ENCODE measurements around the gene ATMIN. TPM values are rescaled to one million over a fixed set of nuclear protein-coding genes. Genes with fewer than 3 reads are reported as not detected.

The ATMIN gene
- total and polyA plus RNA-seq, 2 donors (not counting 1 experiment from before 2014, with no cell fraction given) = 43.8 to 52.8 TPM

DNA sequence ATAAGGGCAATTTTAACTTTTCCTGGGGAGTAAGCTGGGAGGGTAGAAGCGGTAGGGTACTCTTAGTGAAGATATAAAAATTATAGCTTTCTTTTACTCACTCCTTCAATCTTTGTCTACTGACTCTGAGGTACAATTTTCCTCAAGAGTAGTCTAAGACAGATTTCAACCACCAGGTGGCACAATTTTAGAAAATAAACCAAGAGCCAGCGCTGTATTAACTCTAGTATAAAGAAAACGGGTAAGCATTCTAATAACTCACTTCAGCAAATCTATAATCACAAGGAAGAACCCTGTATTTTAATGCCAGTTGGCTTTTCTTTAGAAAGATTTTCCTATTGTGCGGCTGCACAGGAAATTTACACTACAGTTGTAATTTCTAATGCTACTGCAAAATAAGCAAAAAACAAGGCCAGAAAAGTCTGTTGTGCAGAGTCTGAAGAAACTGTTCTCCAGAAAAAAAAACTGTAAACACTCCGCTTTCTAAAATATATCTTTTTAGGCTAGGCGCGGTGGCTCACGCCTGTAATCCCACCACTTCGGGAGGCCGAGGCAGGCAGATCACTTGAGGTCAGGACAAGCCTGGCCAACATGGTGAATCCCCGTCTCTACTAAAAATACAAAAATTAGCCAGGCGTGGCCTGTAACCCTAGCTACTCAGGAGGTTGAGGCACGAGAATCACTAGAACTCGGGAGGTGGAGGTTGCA is 30.8 kb upstream of the ATMIN start:
- H2AFZ ChIP-seq (ENCODE audit: low read length) = no peak overlapping the region
- H3K4me3 ChIP-seq (replicated peaks in 1 of 4; ENCODE audit: control extremely low read depth in 1 of 4, insufficient read depth in 1 of 4, low read depth in 3 of 4, low read length in 4 of 4) = peak overlapping the region; percentile 36 to 97 (median 42)
- peak overlapping the region; percentile 96 for H3K4me2 ChIP-seq (ENCODE audit: extremely low read depth, insufficient read depth, low read length)
- H3K27me3 ChIP-seq (ENCODE audit: control insufficient read depth, insufficient read depth, low read length) = no peaks in the 10 kb centered on the region
- H3K4me1 ChIP-seq (ENCODE audit: control insufficient read depth, extremely low read depth, insufficient read depth, low read length) = peaks cover 2% of the 10 kb centered on the region
- H3K27ac ChIP-seq (ENCODE audit: insufficient read depth, low read length) = peak overlapping the region; percentile 68
- peaks cover 86% of the 10 kb centered on the region for H3K79me2 ChIP-seq (ENCODE audit: control insufficient read depth, insufficient read depth, low read length)
- H3K36me3 ChIP-seq (ENCODE audit: control insufficient read depth, insufficient read depth, low read length) = no peaks in the 10 kb centered on the region
- peak overlapping the region; percentile 44 for H3K9ac ChIP-seq (ENCODE audit: insufficient read depth, low read length)
- TF ChIP-seq, protein P1, sequence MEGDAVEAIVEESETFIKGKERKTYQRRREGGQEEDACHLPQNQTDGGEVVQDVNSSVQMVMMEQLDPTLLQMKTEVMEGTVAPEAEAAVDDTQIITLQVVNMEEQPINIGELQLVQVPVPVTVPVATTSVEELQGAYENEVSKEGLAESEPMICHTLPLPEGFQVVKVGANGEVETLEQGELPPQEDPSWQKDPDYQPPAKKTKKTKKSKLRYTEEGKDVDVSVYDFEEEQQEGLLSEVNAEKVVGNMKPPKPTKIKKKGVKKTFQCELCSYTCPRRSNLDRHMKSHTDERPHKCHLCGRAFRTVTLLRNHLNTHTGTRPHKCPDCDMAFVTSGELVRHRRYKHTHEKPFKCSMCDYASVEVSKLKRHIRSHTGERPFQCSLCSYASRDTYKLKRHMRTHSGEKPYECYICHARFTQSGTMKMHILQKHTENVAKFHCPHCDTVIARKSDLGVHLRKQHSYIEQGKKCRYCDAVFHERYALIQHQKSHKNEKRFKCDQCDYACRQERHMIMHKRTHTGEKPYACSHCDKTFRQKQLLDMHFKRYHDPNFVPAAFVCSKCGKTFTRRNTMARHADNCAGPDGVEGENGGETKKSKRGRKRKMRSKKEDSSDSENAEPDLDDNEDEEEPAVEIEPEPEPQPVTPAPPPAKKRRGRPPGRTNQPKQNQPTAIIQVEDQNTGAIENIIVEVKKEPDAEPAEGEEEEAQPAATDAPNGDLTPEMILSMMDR (conservative IDR thresholded peaks at IDR 0.05 in 1 of 2, IDR thresholded peaks at IDR 0.05 in 1 of 2; ENCODE audit: low read depth in 1 of 2, low read length in 2 of 2) = peak; percentile 49 to 60
- TF ChIP-seq EZH2 (IDR thresholded peaks at IDR 0.05; ENCODE audit: low read length, missing control alignments) = no peak
- H3K9me3 ChIP-seq (ENCODE audit: control insufficient read depth, insufficient read depth, low read depth, low read length) = no peaks in the 10 kb centered on the region
- peak; percentile 49 to 77 for DNase-seq (ENCODE audit: low read depth in 2 of 2)
- H4K20me1 ChIP-seq (ENCODE audit: control insufficient read depth, extremely low read depth, insufficient read depth, low read length) = no peaks in the 10 kb centered on the region

DNA sequence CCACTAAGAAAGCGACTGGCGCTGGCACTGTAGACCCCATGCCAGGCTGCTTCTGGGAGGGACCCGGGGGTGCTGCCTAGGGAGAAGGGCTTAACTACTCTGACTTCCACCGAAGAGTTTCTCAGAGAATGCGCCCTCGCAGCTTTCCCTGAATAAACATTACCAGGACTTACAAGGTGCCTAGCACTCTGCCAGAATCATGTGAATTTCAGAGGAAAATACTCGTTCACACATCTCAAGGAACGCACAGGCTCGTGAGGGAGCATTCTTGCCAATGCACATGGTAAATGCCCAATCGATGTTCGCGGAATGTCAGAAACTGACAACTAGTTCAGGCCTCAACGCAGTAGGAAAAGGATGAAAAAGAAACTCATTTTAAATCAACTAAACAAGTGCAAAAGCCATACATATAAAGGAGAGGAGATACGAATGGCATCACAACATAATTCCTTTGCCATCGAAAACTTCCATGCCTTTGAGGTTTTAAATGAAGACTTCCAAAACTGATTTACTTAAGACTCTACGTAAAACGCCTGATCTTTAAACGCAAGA is 30.0 kb upstream of the ATMIN start:
- no peaks in the 10 kb centered on the region for H3K27me3 ChIP-seq (ENCODE audit: control insufficient read depth, insufficient read depth, low read length)
- H3K4me1 ChIP-seq (ENCODE audit: control insufficient read depth, extremely low read depth, insufficient read depth, low read length) = peaks cover 2% of the 10 kb centered on the region
- peak overlapping the region; percentile 99 for H3K4me2 ChIP-seq (ENCODE audit: extremely low read depth, insufficient read depth, low read length)
- peaks cover 88% of the 10 kb centered on the region for H3K79me2 ChIP-seq (ENCODE audit: control insufficient read depth, insufficient read depth, low read length)
- no peaks in the 10 kb centered on the region for H3K9me3 ChIP-seq (ENCODE audit: control insufficient read depth, insufficient read depth, low read depth, low read length)
- H3K4me3 ChIP-seq (replicated peaks in 1 of 4; ENCODE audit: control extremely low read depth in 1 of 4, insufficient read depth in 1 of 4, low read depth in 3 of 4, low read length in 4 of 4) = peak overlapping the region; percentile 85 to 97 (median 89)
- no peaks in the 10 kb centered on the region for H3K36me3 ChIP-seq (ENCODE audit: control insufficient read depth, insufficient read depth, low read length)
- H3K27ac ChIP-seq (ENCODE audit: insufficient read depth, low read length) = peak overlapping the region; percentile 100
- H4K20me1 ChIP-seq (ENCODE audit: control insufficient read depth, extremely low read depth, insufficient read depth, low read length) = no peaks in the 10 kb centered on the region
- TF ChIP-seq EZH2 (IDR thresholded peaks at IDR 0.05; ENCODE audit: low read length, missing control alignments) = no peak
- TF ChIP-seq, protein P1 (conservative IDR thresholded peaks at IDR 0.05 in 1 of 2, IDR thresholded peaks at IDR 0.05 in 1 of 2; ENCODE audit: low read depth in 1 of 2, low read length in 2 of 2) = no peak
- DNase-seq (ENCODE audit: low read depth in 2 of 2) = peak in 1 of 2 donors; percentile 29
- H2AFZ ChIP-seq (ENCODE audit: low read length) = no peak overlapping the region
- H3K9ac ChIP-seq (ENCODE audit: insufficient read depth, low read length) = peak overlapping the region; percentile 99

DNA sequence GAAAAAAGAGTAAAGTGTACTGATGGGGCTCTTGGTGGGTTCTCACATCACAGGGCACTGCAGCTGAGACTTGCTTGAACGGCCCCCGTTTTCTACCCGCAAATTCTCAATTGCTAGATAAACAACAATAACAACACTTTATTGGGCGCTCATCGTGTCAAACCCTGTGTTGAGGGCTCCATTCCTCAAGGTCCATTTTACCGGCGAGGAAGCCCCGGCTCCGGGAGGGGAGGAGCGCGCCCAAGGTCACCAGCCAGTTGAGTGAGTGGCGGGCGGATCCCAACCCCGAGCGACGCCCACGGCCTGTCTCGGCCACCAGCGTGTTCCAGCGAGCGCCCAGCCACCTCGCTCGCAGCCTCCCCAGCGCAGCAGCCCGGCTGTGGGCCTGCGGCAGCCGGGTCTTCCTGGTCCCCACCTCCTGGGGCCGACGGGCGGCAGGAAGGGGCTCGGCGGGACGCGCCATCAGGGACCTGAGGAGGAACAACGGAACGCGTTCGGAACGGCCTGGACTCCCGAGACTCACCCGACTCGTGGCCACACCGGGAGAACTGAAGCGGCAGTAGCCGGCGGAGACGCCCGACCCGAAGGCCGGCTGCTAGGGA is 29.3 kb upstream of the ATMIN start:
- Histone ChIP-seq H3K4me3 (replicated peaks in 1 of 4; ENCODE audit: control extremely low read depth in 1 of 4, insufficient read depth in 1 of 4, low read depth in 3 of 4, low read length in 4 of 4) (peak overlapping the region; percentile 85 to 97 (median 89)), H3K4me2 (ENCODE audit: extremely low read depth, insufficient read depth, low read length) (peak overlapping the region; percentile 99), H3K9ac (ENCODE audit: insufficient read depth, low read length) (peak overlapping the region; percentile 99), H3K9me3 (ENCODE audit: control insufficient read depth, insufficient read depth, low read depth, low read length) (no peaks in the 10 kb centered on the region), H3K4me1 (ENCODE audit: control insufficient read depth, extremely low read depth, insufficient read depth, low read length) (peaks cover 2% of the 10 kb centered on the region), H3K27ac (ENCODE audit: insufficient read depth, low read length) (peak overlapping the region; percentile 100), H2AFZ (ENCODE audit: low read length) (peak overlapping the region; percentile 84), H3K79me2 (ENCODE audit: control insufficient read depth, insufficient read depth, low read length) (peaks cover 88% of the 10 kb centered on the region), H4K20me1 (ENCODE audit: control insufficient read depth, extremely low read depth, insufficient read depth, low read length) (no peaks in the 10 kb centered on the region), H3K27me3 (ENCODE audit: control insufficient read depth, insufficient read depth, low read length) (no peaks in the 10 kb centered on the region), H3K36me3 (ENCODE audit: control insufficient read depth, insufficient read depth, low read length) (no peaks in the 10 kb centered on the region)
- peak in 1 of 2 donors; percentile 39 for DNase-seq (ENCODE audit: low read depth in 2 of 2)
- no peak for TF ChIP-seq EZH2 (IDR thresholded peaks at IDR 0.05; ENCODE audit: low read length, missing control alignments)
- TF ChIP-seq, protein P1 (conservative IDR thresholded peaks at IDR 0.05 in 1 of 2, IDR thresholded peaks at IDR 0.05 in 1 of 2; ENCODE audit: low read depth in 1 of 2, low read length in 2 of 2) = no peak
